Erythroblast (primary cell): ENCODE measurements around the gene SYNE2.

Experiments used
- GATA1 ChIP-seq: IDR thresholded peaks from 2 replicates; pipeline ENCODE4 v1.6.1; 2011; ENCODE audit warnings: low read depth, mild to moderate bottlenecking, control low read depth, low read length, moderate library complexity
- POLR2A ChIP-seq: IDR thresholded peaks from 2 replicates; pipeline ENCODE4 v1.6.1; 2011; ENCODE audit warnings: mild to moderate bottlenecking, low read length

DNA sequence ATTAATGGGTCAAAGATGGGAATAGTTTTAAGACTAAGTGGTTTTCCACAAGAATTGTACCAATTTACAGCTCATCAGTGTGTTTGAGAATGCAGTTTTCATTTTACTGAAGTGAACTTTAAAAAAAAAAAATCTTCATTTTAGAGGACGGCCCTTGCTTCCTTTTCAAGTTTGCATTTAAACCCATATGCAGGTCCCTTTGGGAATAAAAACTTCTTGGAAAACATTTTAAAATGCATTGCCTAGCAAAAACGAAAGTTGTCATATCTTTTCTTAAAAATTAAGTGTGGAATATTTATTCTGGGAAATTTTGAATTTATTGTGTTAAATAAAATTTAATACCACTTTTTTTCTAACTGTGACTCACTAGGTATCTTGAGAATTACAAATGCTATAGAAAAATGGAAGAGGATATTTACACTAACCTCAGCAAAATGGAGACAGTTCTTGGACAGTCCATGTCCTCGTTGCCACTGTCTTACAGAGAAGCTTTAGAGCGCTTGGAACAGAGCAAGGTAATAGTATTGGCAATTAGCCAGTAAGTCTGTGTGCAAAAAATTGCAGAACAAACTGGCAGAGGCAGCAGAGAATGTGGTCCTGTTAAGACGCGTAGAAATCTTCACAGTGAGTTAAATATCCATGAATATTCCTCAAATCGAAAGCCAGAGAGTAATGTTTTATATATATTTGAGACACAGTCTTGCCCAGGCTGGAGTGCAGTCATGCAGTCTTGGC lies 209.7 kb downstream of the SYNE2 start:
- no peak for TF ChIP-seq POLR2A
- TF ChIP-seq GATA1, result no peak
